ENCODE data around the gene APOL2.
"Not testable (repeated sequence)": the region's sequence is repeated elsewhere in the genome, so short reads cannot be mapped to it uniquely, and the experiment has no call there.

Gene APOL2

GRCh38 chr22:36227396-36227795, 11.9 kb downstream of the APOL2 start:
- no peak for DNase-seq (ENCODE audit: low read depth)
- H3K4me3 ChIP-seq (ENCODE audit: low read depth, low read length) = no peak overlapping the region

- no peak overlapping the region for H3K4me3 ChIP-seq (ENCODE audit: low read depth, low read length)
- DNase-seq (ENCODE audit: low read depth) = no peak
Measured at GRCh38 chr22:36226189-36226588, 13.1 kb downstream of the APOL2 start.

- no peak for DNase-seq (ENCODE audit: low read depth)
- H3K4me3 ChIP-seq (ENCODE audit: low read depth, low read length) = no peak overlapping the region
Measured at GRCh38 chr22:36225333-36225922, 13.9 kb downstream of the APOL2 start.

GRCh38 chr22:36224245-36224644, 15.1 kb downstream of the APOL2 start:
- no peak overlapping the region for H3K4me3 ChIP-seq (ENCODE audit: low read depth, low read length)
- DNase-seq (ENCODE audit: low read depth) = no peak

- no peak overlapping the region for H3K4me3 ChIP-seq (ENCODE audit: low read depth, low read length)
- DNase-seq (ENCODE audit: low read depth) = no peak
Measured at GRCh38 chr22:36223504-36223903, 15.8 kb downstream of the APOL2 start.

GRCh38 chr22:36222887-36223450, 16.4 kb downstream of the APOL2 start:
- no peak overlapping the region for H3K4me3 ChIP-seq (ENCODE audit: low read depth, low read length)
- no peak for DNase-seq (ENCODE audit: low read depth)

GRCh38 chr22:36221799-36222751, 17.3 kb downstream of the APOL2 start:
- no peak for DNase-seq (ENCODE audit: low read depth)
- no peak overlapping the region for H3K4me3 ChIP-seq (ENCODE audit: low read depth, low read length)

- no peak for DNase-seq (ENCODE audit: low read depth)
- H3K4me3 ChIP-seq (ENCODE audit: low read depth, low read length) = no peak overlapping the region
Measured at GRCh38 chr22:36220451-36220921, 18.8 kb downstream of the APOL2 start.

GRCh38 chr22:36218648-36219193, 20.6 kb downstream of the APOL2 start:
- DNase-seq (ENCODE audit: low read depth) = no peak
- H3K4me3 ChIP-seq (ENCODE audit: low read depth, low read length) = no peak overlapping the region

GRCh38 chr22:36215981-36216380, 23.3 kb downstream of the APOL2 start:
- H3K4me3 ChIP-seq (ENCODE audit: low read depth, low read length) = no peak overlapping the region
- no peak for DNase-seq (ENCODE audit: low read depth)

- DNase-seq (ENCODE audit: low read depth) = no peak
- no peak overlapping the region for H3K4me3 ChIP-seq (ENCODE audit: low read depth, low read length)
Measured at GRCh38 chr22:36213586-36213985, 25.7 kb downstream of the APOL2 start.

GRCh38 chr22:36212901-36213300, 26.4 kb downstream of the APOL2 start:
- DNase-seq (ENCODE audit: low read depth) = no peak
- H3K4me3 ChIP-seq (ENCODE audit: low read depth, low read length) = no peak overlapping the region

- H3K4me3 ChIP-seq (ENCODE audit: low read depth, low read length) = no peak overlapping the region
- DNase-seq (ENCODE audit: low read depth) = no peak
Measured at GRCh38 chr22:36211237-36211861, 28.0 kb downstream of the APOL2 start.

GRCh38 chr22:36210224-36210623, 29.1 kb downstream of the APOL2 start:
- no peak overlapping the region for H3K4me3 ChIP-seq (ENCODE audit: low read depth, low read length)
- no peak for DNase-seq (ENCODE audit: low read depth)

GRCh38 chr22:36209488-36209908, 29.8 kb downstream of the APOL2 start:
- not testable (repeated sequence) for H3K4me3 ChIP-seq (ENCODE audit: low read depth, low read length); DNase-seq (ENCODE audit: low read depth)

GRCh38 chr22:36208914-36209313, 30.4 kb downstream of the APOL2 start:
- no peak overlapping the region for H3K4me3 ChIP-seq (ENCODE audit: low read depth, low read length)

GRCh38 chr22:36208162-36208765, 31.1 kb downstream of the APOL2 start:
- no peak overlapping the region for H3K4me3 ChIP-seq (ENCODE audit: low read depth, low read length)
- DNase-seq (ENCODE audit: low read depth) = no peak

More at GRCh38 chr22:36208914-36209313, 30.4 kb downstream of the APOL2 start:
- no peak for DNase-seq (ENCODE audit: low read depth)

- no peak for DNase-seq (ENCODE audit: low read depth)
- no peak overlapping the region for H3K4me3 ChIP-seq (ENCODE audit: low read depth, low read length)
Measured at GRCh38 chr22:36206255-36206654, 33.1 kb downstream of the APOL2 start.

- not testable (repeated sequence) for H3K4me3 ChIP-seq (ENCODE audit: low read depth, low read length); DNase-seq (ENCODE audit: low read depth)
Measured at GRCh38 chr22:36205573-36205972, 33.8 kb downstream of the APOL2 start.
